H1 (cell line): ENCODE data around the gene EIF1AY. TPM values are rescaled to one million over a fixed set of nuclear protein-coding genes. Genes with fewer than 3 reads are reported as not detected.

ENCODE experiments used
- CTCF ChIA-PET: fragments of 300-600 bp; sonication (Branson Sonifier 250); formaldehyde crosslinking; loops from one replicate; lab custom pipeline; 2021; ENCODE audit not compliant: partially characterized antibody; lab: Charles Lee
- POLR2A ChIA-PET: fragments of 300-600 bp; sonication (Branson Sonifier 250); formaldehyde crosslinking; loops from one replicate; lab custom pipeline; 2021; ENCODE audit warnings: inconsistent platforms; ENCODE audit not compliant: partially characterized antibody; lab: Charles Lee
- DNase-seq, 2 experiments: peaks; one replicate each; pipeline versions ENCODE4 v3.0.0 to v3.0.0-alpha.2; 2010 to 2022; ENCODE audit warnings: low spot score in 2 of 2, low read depth in 1 of 2, mixed read lengths in 1 of 2
- FAIRE-seq: peaks from 2 replicates; lab custom pipeline; 2011; peaks lifted over from hg19 to GRCh38; lab: Jason Lieb, UNC
- H2AFZ ChIP-seq: 2 replicates; pipeline ENCODE4 v1.8.1; 2012; ENCODE audit warnings: low read length, inconsistent platforms
- H2AK5ac ChIP-seq: 2 replicates; pipeline ENCODE4 v1.6.1; 2013; ENCODE audit warnings: low read depth, low read length
- H2BK120ac ChIP-seq: replicated peaks from 2 replicates; pipeline ENCODE3; 2013; ENCODE audit warnings: low read depth, low read length, inconsistent platforms
- H2BK12ac ChIP-seq: 2 replicates; pipeline ENCODE4 v1.6.1; 2013; ENCODE audit warnings: low read depth, low read length
- H2BK15ac ChIP-seq: 2 replicates; pipeline ENCODE4 v1.6.1; 2013; ENCODE audit warnings: low read length
- H2BK20ac ChIP-seq: 2 replicates; pipeline ENCODE4 v1.6.1; 2013; ENCODE audit warnings: low read length
- H2BK5ac ChIP-seq: 2 replicates; pipeline ENCODE4 v1.6.1; 2013; ENCODE audit warnings: low read depth, low read length
- H3K14ac ChIP-seq: 2 replicates; pipeline ENCODE4 v1.6.1; 2013; ENCODE audit warnings: inconsistent platforms; ENCODE audit not compliant: insufficient read length
- H3K18ac ChIP-seq: 2 replicates; pipeline ENCODE4 v1.6.1; 2013; ENCODE audit warnings: low read length; ENCODE audit errors: extremely low read depth
- H3K23ac ChIP-seq: 2 replicates; pipeline ENCODE4 v1.6.1; 2013; ENCODE audit warnings: inconsistent platforms; ENCODE audit not compliant: insufficient read length
- H3K23me2 ChIP-seq: 2 replicates; pipeline ENCODE4 v1.6.1; 2013; ENCODE audit warnings: low read depth, low read length
- H3K27ac ChIP-seq: 2 replicates; pipeline ENCODE4 v1.6.1; 2011; ENCODE audit warnings: low read depth, low read length, inconsistent platforms
- H3K27me3 ChIP-seq, 4 experiments: replicated peaks in 1 of 4; 1 replicate in 1 of 4; 2 replicates in 3 of 4; pipeline versions ENCODE4 v1.6.1 to v1.8.1; 2011 to 2013; ENCODE audit warnings: low read length in 3 of 4, mild to moderate bottlenecking in 3 of 4, inconsistent platforms in 2 of 4, mixed read lengths in 2 of 4, moderate library complexity in 1 of 4; ENCODE audit not compliant: control insufficient read depth in 3 of 4, insufficient read depth in 3 of 4; ENCODE audit errors: extremely low read depth in 1 of 4
- H3K36me3 ChIP-seq, 4 experiments: 2 replicates each; pipeline versions ENCODE4 v1.6.1 to v1.8.1; 2011 to 2013; ENCODE audit warnings: mild to moderate bottlenecking in 4 of 4, low read length in 3 of 4, moderate library complexity in 2 of 4, control low read depth in 1 of 4, inconsistent platforms in 1 of 4; ENCODE audit not compliant: insufficient read depth in 4 of 4, control insufficient read depth in 2 of 4
- H3K4ac ChIP-seq: replicated peaks from 2 replicates; pipeline ENCODE3; 2013; ENCODE audit warnings: low read length, low read depth, mixed read lengths, inconsistent platforms; ENCODE audit not compliant: insufficient read length
- H3K4me1 ChIP-seq, 4 experiments: replicated peaks in 1 of 4; 1 replicate in 1 of 4; 2 replicates in 3 of 4; pipeline versions ENCODE4 v1.6.1 to v1.8.1; 2011 to 2013; ENCODE audit warnings: low read length in 3 of 4, inconsistent platforms in 2 of 4, mixed read lengths in 1 of 4; ENCODE audit not compliant: insufficient read depth in 4 of 4, control insufficient read depth in 3 of 4
- H3K4me2 ChIP-seq, 2 experiments: 2 replicates each; pipeline versions ENCODE4 v1.6.1 to v1.8.1; 2011 to 2013; ENCODE audit warnings: low read depth in 2 of 2, low read length in 2 of 2, control low read depth in 1 of 2, inconsistent platforms in 1 of 2, mild to moderate bottlenecking in 1 of 2; ENCODE audit not compliant: insufficient read depth in 1 of 2
- H3K4me3 ChIP-seq, 4 experiments: fragments of 200-600, 300-600 bp in 1 of 4; sonication (generic), shearing (Covaris generic), sonication (Bioruptor Twin) in 1 of 4; 2 replicates each; pipeline versions ENCODE4 v1.5.1 to v1.8.1; 2011 to 2016; ENCODE audit warnings: low read length in 4 of 4, low read depth in 3 of 4, control low read depth in 2 of 4, inconsistent platforms in 2 of 4, mild to moderate bottlenecking in 2 of 4, mixed read lengths in 1 of 4, moderate library complexity in 1 of 4; ENCODE audit not compliant: insufficient read depth in 2 of 4; ENCODE audit errors: extremely low read depth in 1 of 4
- H3K56ac ChIP-seq: replicated peaks from 2 replicates; pipeline ENCODE3; 2013; ENCODE audit warnings: low read depth, mild to moderate bottlenecking, mixed read lengths, low read length, inconsistent platforms; ENCODE audit not compliant: insufficient read length
- H3K79me1 ChIP-seq: 2 replicates; pipeline ENCODE4 v1.6.1; 2013; ENCODE audit warnings: low read depth, low read length, control low read depth
- H3K79me2 ChIP-seq, 2 experiments: 2 replicates each; pipeline versions ENCODE4 v1.6.1 to v1.8.1; 2012 to 2013; ENCODE audit warnings: low read length in 2 of 2, mild to moderate bottlenecking in 2 of 2, inconsistent platforms in 1 of 2; ENCODE audit not compliant: insufficient read depth in 2 of 2, control insufficient read depth in 1 of 2
- H3K9ac ChIP-seq, 4 experiments: replicated peaks in 1 of 4; 1 replicate in 1 of 4; 2 replicates in 3 of 4; pipeline versions ENCODE4 v1.6.1 to v1.8.1; 2011 to 2013; ENCODE audit warnings: low read depth in 3 of 4, low read length in 3 of 4, control low read depth in 2 of 4, mild to moderate bottlenecking in 2 of 4, moderate library complexity in 2 of 4, inconsistent platforms in 1 of 4; ENCODE audit errors: extremely low read depth in 1 of 4
- H3K9me3 ChIP-seq, 2 experiments: 2 replicates each; pipeline versions ENCODE4 v1.6.1 to v1.8.1; 2012 to 2013; ENCODE audit warnings: mild to moderate bottlenecking in 2 of 2, moderate library complexity in 2 of 2, control low read depth in 1 of 2, inconsistent platforms in 1 of 2, low read depth in 1 of 2, low read length in 1 of 2, mixed read lengths in 1 of 2; ENCODE audit not compliant: insufficient read depth in 2 of 2
- H4K20me1 ChIP-seq, 2 experiments: replicated peaks in 1 of 2; 2 replicates each; pipeline versions ENCODE3 to v1.8.1; 2011 to 2013; ENCODE audit warnings: inconsistent platforms in 2 of 2, low read length in 2 of 2, mild to moderate bottlenecking in 1 of 2; ENCODE audit not compliant: insufficient read depth in 2 of 2, control insufficient read depth in 1 of 2
- H4K5ac ChIP-seq: 2 replicates; pipeline ENCODE4 v1.6.1; 2013; ENCODE audit warnings: low read length, low read depth, mixed read lengths, inconsistent platforms; ENCODE audit not compliant: insufficient read length
- H4K8ac ChIP-seq: 2 replicates; pipeline ENCODE4 v1.8.0; 2013; ENCODE audit warnings: mild to moderate bottlenecking, moderate library complexity, low read length, inconsistent platforms; ENCODE audit not compliant: insufficient read depth; ENCODE audit errors: extremely low read depth
- H4K91ac ChIP-seq: replicated peaks from 2 replicates; pipeline ENCODE3; 2013; ENCODE audit warnings: low read length, mixed read lengths, inconsistent platforms; ENCODE audit not compliant: insufficient read length
- ATF3 ChIP-seq: IDR thresholded peaks from 2 replicates; pipeline ENCODE4 v1.6.1; 2011; ENCODE audit warnings: low read depth, mild to moderate bottlenecking, low read length; ENCODE audit not compliant: insufficient read depth
- TEAD4 ChIP-seq: IDR thresholded peaks from 2 replicates; pipeline ENCODE4 v1.6.1; 2012; ENCODE audit warnings: low read depth, low read length, inconsistent platforms, mixed read lengths
- WGBS, 2 experiments: shearing (Covaris generic) in 1 of 2; methylation state at CpG; one replicate each; pipeline versions ENCODE4 v1.1.6 to v1.1.7; 2013 to 2015; ENCODE audit warnings: low lambda C conversion rate in 2 of 2, mixed read lengths in 2 of 2, inconsistent platforms in 1 of 2, low coverage in 1 of 2, missing lambda C conversion rate in 1 of 2; ENCODE audit not compliant: insufficient replicate concordance in 2 of 2, insufficient coverage in 1 of 2, insufficient read length in 1 of 2; ENCODE audit errors: extremely low coverage in 1 of 2, missing lambda C conversion rate in 1 of 2; 5-methylcytosine and 5-hydroxymethylcytosine counted together
- polyA plus RNA-seq, 7 experiments: library from polyadenylated mRNA; depleted of rRNA in 3 of 7; stranded (reverse) in 5 of 7; unstranded in 2 of 7; fragments of >200 nt in 5 of 7; fragments of 200-250 nt in 2 of 7; gene quantifications; 1 replicate in 5 of 7; 2 replicates in 1 of 7; 4 replicates in 1 of 7; pipeline versions ENCODE4 v1.2.1 to v1.2.3, GENCODE V29; 2011 to 2013; ENCODE audit warnings: missing spikeins in 2 of 7, mixed read lengths in 2 of 7
- total RNA-seq: library from RNA; stranded (reverse); fragmentation: NEBNext Ultra II Directional; extraction: Animal tissue kit (Norgen Biotek cat#: 25700); gene quantifications from 2 replicates; pipeline ENCODE4 v1.2.1, GENCODE V29; 2021

EIF1AY gene
- total and polyA plus RNA-seq, 2 of the 8 experiments (the other 6 are each of a cell fraction or from before 2014, with no cell fraction given), result 8.8 to 34.1 TPM

DNA sequence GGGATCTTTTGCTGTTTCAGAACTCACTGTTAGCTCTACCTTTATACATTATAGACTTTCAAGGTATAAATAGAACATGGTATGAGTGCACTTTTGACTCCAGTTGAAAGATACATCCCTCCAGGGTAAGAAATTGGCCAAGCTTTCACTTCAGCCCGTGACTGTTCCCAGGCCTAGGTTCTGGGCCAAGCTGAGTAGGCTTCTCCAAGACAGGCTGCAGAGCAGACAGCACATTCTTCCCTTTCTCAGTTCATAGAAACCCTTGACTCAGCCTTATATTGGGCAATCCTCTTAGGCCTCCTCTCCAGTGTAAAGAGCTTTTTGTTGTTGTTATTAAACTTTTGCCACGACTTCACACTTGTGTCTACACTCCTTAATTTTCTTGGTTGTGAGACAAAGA, 29.5 kb upstream of the EIF1AY start:
- Histone ChIP-seq H2AK5ac (no peak overlapping the region), H2BK12ac (no peak overlapping the region), H4K20me1 (no peaks in the 10 kb centered on the region), H2BK15ac (no peak overlapping the region), H3K23ac (no peak overlapping the region), H3K9ac (no peak overlapping the region), H3K4me3 (no peak overlapping the region), H4K5ac (no peak overlapping the region), H3K27ac (no peak overlapping the region), H2AFZ (no peak overlapping the region), H4K8ac (no peak overlapping the region), H3K36me3 (no peaks in the 10 kb centered on the region; a peak in 1 of 8 replicates), H2BK20ac (no peak overlapping the region), H3K56ac (no peak overlapping the region), H3K14ac (no peak overlapping the region), H3K79me1 (no peaks in the 10 kb centered on the region), H3K4ac (no peak overlapping the region), H2BK120ac (no peak overlapping the region), H3K4me2 (no peak overlapping the region), H3K4me1 (no peaks in the 10 kb centered on the region), H2BK5ac (no peak overlapping the region), H3K9me3 (peaks cover 3 to 35% of the 10 kb centered on the region in 2 experiments; a peak in 2 of 4 replicates), H3K79me2 (no peaks in the 10 kb centered on the region), H4K91ac (no peak overlapping the region), H3K18ac (no peak overlapping the region), H3K27me3 (no peaks in the 10 kb centered on the region), H3K23me2 (no peaks in the 10 kb centered on the region)
- no peak for DNase-seq
- ChIA-PET CTCF (no interaction called here), POLR2A (no interaction called here)
- FAIRE-seq, result no peak
- WGBS, 2 experiments, result 44% methylated on average over 1 of the region's 2 CpGs; no CpG with 5 or more reads in 1 of the 2 experiments
- no peak for TF ChIP-seq ATF3
- TF ChIP-seq TEAD4, result no peak
